ENCODE data around the gene IRAK2.
A peak's percentile ranks its signal among the peaks of the same experiment; 100 is the strongest.

IRAK2 gene

DNA sequence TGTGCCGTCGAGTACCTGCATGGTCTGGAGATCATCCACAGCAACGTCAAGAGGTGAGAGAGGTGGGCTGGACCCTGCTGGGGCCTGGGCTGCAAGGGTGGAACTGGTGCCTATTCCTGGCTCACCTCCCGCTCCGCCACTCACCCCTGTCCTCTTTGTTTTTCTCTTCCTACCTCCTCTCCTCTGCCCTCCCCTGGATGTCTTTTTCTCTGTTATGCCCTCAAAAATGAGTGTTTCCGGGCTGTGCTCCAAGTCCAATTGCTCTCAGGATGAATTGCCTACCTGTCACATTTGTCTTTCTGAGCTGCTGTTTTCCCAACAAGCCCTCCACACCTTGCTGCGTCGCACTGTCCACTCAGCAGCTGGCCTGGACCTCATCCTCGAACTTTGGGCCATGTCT is 55.0 kb downstream of the IRAK2 start:
- TF ChIP-seq ZNF8 (CRISPR knock-in tag; IDR thresholded peaks at IDR 0.05), result no peak
- no peak for TF ChIP-seq GLIS3 (CRISPR knock-in tag; IDR thresholded peaks at IDR 0.05)
- TF ChIP-seq ZNF70 (CRISPR knock-in tag; IDR thresholded peaks at IDR 0.05), result no peak
- TF ChIP-seq, protein P1, sequence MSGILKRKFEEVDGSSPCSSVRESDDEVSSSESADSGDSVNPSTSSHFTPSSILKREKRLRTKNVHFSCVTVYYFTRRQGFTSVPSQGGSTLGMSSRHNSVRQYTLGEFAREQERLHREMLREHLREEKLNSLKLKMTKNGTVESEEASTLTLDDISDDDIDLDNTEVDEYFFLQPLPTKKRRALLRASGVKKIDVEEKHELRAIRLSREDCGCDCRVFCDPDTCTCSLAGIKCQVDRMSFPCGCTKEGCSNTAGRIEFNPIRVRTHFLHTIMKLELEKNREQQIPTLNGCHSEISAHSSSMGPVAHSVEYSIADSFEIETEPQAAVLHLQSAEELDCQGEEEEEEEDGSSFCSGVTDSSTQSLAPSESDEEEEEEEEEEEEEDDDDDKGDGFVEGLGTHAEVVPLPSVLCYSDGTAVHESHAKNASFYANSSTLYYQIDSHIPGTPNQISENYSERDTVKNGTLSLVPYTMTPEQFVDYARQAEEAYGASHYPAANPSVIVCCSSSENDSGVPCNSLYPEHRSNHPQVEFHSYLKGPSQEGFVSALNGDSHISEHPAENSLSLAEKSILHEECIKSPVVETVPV (CRISPR knock-in tag; IDR thresholded peaks at IDR 0.05), result no peak
- TF ChIP-seq ZC3H10 (CRISPR knock-in tag; IDR thresholded peaks at IDR 0.05), result no peak
- no peak for TF ChIP-seq ZNF565 (CRISPR knock-in tag; conservative IDR thresholded peaks at IDR 0.05; ENCODE audit: low read depth)
- TF ChIP-seq PPARA (CRISPR knock-in tag; IDR thresholded peaks at IDR 0.05; ENCODE audit: borderline replicate concordance), result no peak
- no peak for TF ChIP-seq ZFP3 (CRISPR knock-in tag; IDR thresholded peaks at IDR 0.05)
- no peak for TF ChIP-seq ISL1 (CRISPR knock-in tag; IDR thresholded peaks at IDR 0.05)
- no peak for TF ChIP-seq TCF4 (CRISPR knock-in tag; IDR thresholded peaks at IDR 0.05; ENCODE audit: borderline replicate concordance)
- TF ChIP-seq PATZ1 (CRISPR knock-in tag; IDR thresholded peaks at IDR 0.05; ENCODE audit: borderline replicate concordance), result no peak
- no peak for TF ChIP-seq ZFP30 (CRISPR knock-in tag; IDR thresholded peaks at IDR 0.05)
- TF ChIP-seq RARB (CRISPR knock-in tag; IDR thresholded peaks at IDR 0.05), result no peak
- TF ChIP-seq CSDC2 (CRISPR knock-in tag; IDR thresholded peaks at IDR 0.05), result no peak
- ATAC-seq, result no peak

DNA sequence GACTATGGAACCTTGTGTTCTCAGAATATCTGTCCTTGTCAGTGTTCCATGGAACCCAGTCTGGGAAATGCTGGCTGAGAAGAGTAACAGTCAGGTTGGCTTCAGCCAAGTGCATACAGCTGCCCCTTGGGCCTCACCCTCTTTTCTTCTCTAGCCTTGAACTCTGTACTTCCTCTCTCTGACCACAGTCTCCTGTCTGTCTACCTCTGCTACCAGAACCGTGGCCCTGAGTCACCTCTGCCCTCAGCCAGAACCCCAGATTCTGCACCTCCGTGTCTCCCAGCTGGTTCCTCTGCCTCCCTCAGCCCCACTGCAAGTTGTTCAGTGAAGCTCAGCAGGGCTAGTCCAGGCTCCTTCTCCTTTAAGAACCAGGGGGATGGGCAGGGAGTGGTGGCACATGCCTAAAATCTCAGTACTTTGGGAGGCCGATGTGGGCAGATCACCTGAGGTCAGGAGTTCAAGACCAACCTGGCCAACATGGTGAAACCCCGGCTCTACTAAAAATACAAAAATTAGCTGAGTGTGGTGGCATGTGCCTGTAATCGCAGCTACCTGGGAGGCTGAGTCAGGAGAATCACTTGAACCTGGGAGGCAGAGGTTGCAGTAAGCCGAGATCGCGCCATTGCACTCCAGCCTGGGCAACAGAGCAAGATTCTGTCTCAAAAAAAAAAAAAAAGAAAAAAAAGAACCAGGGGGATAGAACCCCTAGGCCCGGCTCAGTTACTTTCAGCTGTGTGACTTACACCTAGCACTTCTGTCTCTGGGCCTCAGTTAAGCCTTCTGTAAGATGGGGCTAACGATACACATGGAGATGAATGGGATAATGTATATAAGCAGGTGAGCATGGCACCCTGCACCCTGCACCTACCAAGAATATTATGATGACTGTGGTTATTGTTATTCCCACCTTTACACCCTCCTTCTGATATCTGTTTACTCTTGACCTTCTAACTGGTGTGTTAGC is 59.2 kb downstream of the IRAK2 start:
- no peak for ATAC-seq
- TF ChIP-seq ZNF70 (CRISPR knock-in tag; IDR thresholded peaks at IDR 0.05) (no peak), ZFP30 (CRISPR knock-in tag; IDR thresholded peaks at IDR 0.05) (no peak), SNAI2 (CRISPR knock-in tag; IDR thresholded peaks at IDR 0.05) (no peak), TCF4 (CRISPR knock-in tag; IDR thresholded peaks at IDR 0.05; ENCODE audit: borderline replicate concordance) (no peak), CREB5 (CRISPR knock-in tag; IDR thresholded peaks at IDR 0.05; ENCODE audit: low read depth) (no peak), ARNTL (CRISPR knock-in tag; IDR thresholded peaks at IDR 0.05; ENCODE audit: borderline replicate concordance, low read depth) (no peak), RARB (CRISPR knock-in tag; IDR thresholded peaks at IDR 0.05) (no peak), POU6F1 (CRISPR knock-in tag; IDR thresholded peaks at IDR 0.05; ENCODE audit: borderline replicate concordance, low read depth) (no peak), GLIS3 (CRISPR knock-in tag; IDR thresholded peaks at IDR 0.05) (no peak), ESRRG (CRISPR knock-in tag; IDR thresholded peaks at IDR 0.05) (no peak)

- ATAC-seq, result peak; percentile 78
- TF ChIP-seq ISL1 (CRISPR knock-in tag; IDR thresholded peaks at IDR 0.05), result no peak
- no peak for TF ChIP-seq ZNF8 (CRISPR knock-in tag; IDR thresholded peaks at IDR 0.05)
- TF ChIP-seq PATZ1 (CRISPR knock-in tag; IDR thresholded peaks at IDR 0.05; ENCODE audit: borderline replicate concordance), result no peak
- TF ChIP-seq, protein P1 (CRISPR knock-in tag; IDR thresholded peaks at IDR 0.05), result no peak
- no peak for TF ChIP-seq ZNF565 (CRISPR knock-in tag; conservative IDR thresholded peaks at IDR 0.05; ENCODE audit: low read depth)
- TF ChIP-seq ZNF70 (CRISPR knock-in tag; IDR thresholded peaks at IDR 0.05), result no peak
- no peak for TF ChIP-seq TOX (CRISPR knock-in tag; IDR thresholded peaks at IDR 0.05; ENCODE audit: borderline replicate concordance)
- no peak for TF ChIP-seq TCF4 (CRISPR knock-in tag; IDR thresholded peaks at IDR 0.05; ENCODE audit: borderline replicate concordance)
- TF ChIP-seq ZFP3 (CRISPR knock-in tag; IDR thresholded peaks at IDR 0.05), result no peak
- no peak for TF ChIP-seq ZC3H10 (CRISPR knock-in tag; IDR thresholded peaks at IDR 0.05)
- no peak for TF ChIP-seq BACH2 (CRISPR knock-in tag; IDR thresholded peaks at IDR 0.05; ENCODE audit: borderline replicate concordance)
- no peak for TF ChIP-seq ARNTL (CRISPR knock-in tag; IDR thresholded peaks at IDR 0.05; ENCODE audit: borderline replicate concordance, low read depth)
- TF ChIP-seq PPARA (CRISPR knock-in tag; IDR thresholded peaks at IDR 0.05; ENCODE audit: borderline replicate concordance), result no peak
- no peak for TF ChIP-seq GLIS3 (CRISPR knock-in tag; IDR thresholded peaks at IDR 0.05)
- TF ChIP-seq RARB (CRISPR knock-in tag; IDR thresholded peaks at IDR 0.05), result no peak
- no peak for TF ChIP-seq OSR1 (CRISPR knock-in tag; IDR thresholded peaks at IDR 0.05)
Measured at GRCh38 chr3:10224794-10225665, 60.3 kb downstream of the IRAK2 start.

All from SK-N-SH treated with all-trans-retinoic acid at 6 μM for 48 hours (cell line).